ENCODE results near the gene POLA2. TPM values are rescaled to one million over a fixed set of nuclear protein-coding genes. Genes with fewer than 3 reads are reported as not detected.

POLA2 gene
- polyA plus RNA-seq, 2 of the 4 experiments (the other 2 are of a cell fraction), result 34.5 to 52.3 TPM

DNA sequence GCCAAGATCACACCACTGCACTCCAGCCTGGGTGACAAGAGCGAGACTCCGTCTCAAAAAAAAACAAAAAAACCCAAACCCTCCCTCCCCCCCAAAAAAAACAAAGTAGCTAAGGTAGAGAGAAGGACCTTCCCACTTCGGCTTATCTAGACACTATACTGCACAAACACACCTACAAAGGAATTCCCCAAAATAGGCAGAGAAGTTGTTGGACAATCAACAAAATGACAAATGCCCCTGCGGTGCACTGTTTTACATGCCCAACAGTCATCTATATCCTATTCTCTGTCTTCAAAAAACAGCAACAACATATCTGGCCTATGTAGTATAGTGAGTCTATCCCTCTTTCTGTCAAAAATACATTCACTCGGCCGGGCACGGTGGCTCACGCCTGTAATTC is 65.3 kb downstream of the POLA2 start:
- ChIA-PET CTCF (interaction anchor here (0.8 to 78.3 kb wide), 3 partner anchors 26 to 122 kb away, joined by 4 to 3090 read pairs (median 22); partner anchors contain the start of genes CDC42EP2 and POLA2), POLR2A (no interaction called here)
- WGBS (ENCODE audit: missing lambda C conversion rate), result 91% methylated on average over 8 of the region's 8 CpGs
- DNase-seq (ENCODE audit: low read depth in 1 of 2, low spot score in 1 of 2) (no peak), ATAC-seq (no peak), FAIRE-seq (no peak)
- Histone ChIP-seq H3K4me2 (no peak overlapping the region), H3K27ac (no peak overlapping the region), H3K9me3 (no peaks in the 10 kb centered on the region), H3K4me1 (peaks cover 5% of the 10 kb centered on the region), H3K4me3 (no peak overlapping the region)
- TF ChIP-seq CEBPB (IDR thresholded peaks at IDR 0.05), result no peak
- TF ChIP-seq SMC3 (IDR thresholded peaks at IDR 0.05), result no peak
- TF ChIP-seq FOSB (CRISPR knock-in tag; IDR thresholded peaks at IDR 0.05), result no peak
- no peak for TF ChIP-seq HEYL (CRISPR knock-in tag; IDR thresholded peaks at IDR 0.05)
- no peak for TF ChIP-seq KDM5A (IDR thresholded peaks at IDR 0.05)
- TF ChIP-seq, protein P1, sequence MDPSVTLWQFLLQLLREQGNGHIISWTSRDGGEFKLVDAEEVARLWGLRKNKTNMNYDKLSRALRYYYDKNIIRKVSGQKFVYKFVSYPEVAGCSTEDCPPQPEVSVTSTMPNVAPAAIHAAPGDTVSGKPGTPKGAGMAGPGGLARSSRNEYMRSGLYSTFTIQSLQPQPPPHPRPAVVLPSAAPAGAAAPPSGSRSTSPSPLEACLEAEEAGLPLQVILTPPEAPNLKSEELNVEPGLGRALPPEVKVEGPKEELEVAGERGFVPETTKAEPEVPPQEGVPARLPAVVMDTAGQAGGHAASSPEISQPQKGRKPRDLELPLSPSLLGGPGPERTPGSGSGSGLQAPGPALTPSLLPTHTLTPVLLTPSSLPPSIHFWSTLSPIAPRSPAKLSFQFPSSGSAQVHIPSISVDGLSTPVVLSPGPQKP (IDR thresholded peaks at IDR 0.05; ENCODE audit: low read depth, low read length), result no peak
- TF ChIP-seq GATA3 (IDR thresholded peaks at IDR 0.05; ENCODE audit: borderline replicate concordance), result no peak
- no peak for TF ChIP-seq NPAS2 (CRISPR knock-in tag; IDR thresholded peaks at IDR 0.05; ENCODE audit: borderline replicate concordance)

DNA sequence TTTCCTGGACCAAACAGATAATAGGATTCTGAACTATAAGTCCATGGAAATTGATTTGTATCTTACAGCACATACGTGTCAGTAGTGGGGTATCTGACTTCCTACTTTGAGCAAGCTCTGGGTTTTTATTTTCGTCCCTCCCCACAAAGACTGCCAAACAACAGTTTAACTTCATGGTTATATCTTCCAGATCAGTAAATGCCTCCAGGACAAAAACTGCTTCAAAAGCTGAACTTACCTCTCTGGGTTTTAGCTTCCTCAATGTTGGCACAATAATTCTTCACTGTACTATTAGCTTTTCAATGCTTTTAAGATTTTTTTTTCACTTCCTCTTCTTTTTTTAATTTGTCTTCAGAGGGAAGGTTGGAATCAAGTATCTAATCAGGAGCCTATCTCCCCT is 67.7 kb downstream of the POLA2 start:
- 53% methylated on average over 2 of the region's 2 CpGs for WGBS (ENCODE audit: missing lambda C conversion rate)
- ATAC-seq (no peak), FAIRE-seq (no peak), DNase-seq (ENCODE audit: low read depth in 1 of 2, low spot score in 1 of 2) (no peak)
- no peaks in the 10 kb centered on the region for H3K9me3 ChIP-seq
- H3K27ac ChIP-seq, result peak overlapping the region; percentile 23 to 53; a peak in 4 of 6 replicates
- peak overlapping the region; percentile 45 for H3K4me2 ChIP-seq
- peaks cover 5% of the 10 kb centered on the region for H3K4me1 ChIP-seq
- H3K4me3 ChIP-seq, result no peak overlapping the region
- no peak; the same call in 1 of the 2 replicates for TF ChIP-seq GATA3 (IDR thresholded peaks at IDR 0.05; ENCODE audit: borderline replicate concordance)
- no peak for TF ChIP-seq TFCP2L1 (CRISPR knock-in tag; IDR thresholded peaks at IDR 0.05)
- no peak for TF ChIP-seq KDM5A (IDR thresholded peaks at IDR 0.05)
- ChIA-PET CTCF (interaction anchor here (0.7 to 78.3 kb wide), 40 partner anchors 9 to 243 kb away, joined by 3 to 3090 read pairs (median 4); partner anchors contain the start of genes CDC42EP2, FAM89B, POLA2 and SPDYC), POLR2A (interaction anchor here (0.5 to 4.9 kb wide), 6 partner anchors 12 to 559 kb away, joined by 3 to 45 read pairs (median 6); partner anchors contain the start of gene FIBP)

DNA sequence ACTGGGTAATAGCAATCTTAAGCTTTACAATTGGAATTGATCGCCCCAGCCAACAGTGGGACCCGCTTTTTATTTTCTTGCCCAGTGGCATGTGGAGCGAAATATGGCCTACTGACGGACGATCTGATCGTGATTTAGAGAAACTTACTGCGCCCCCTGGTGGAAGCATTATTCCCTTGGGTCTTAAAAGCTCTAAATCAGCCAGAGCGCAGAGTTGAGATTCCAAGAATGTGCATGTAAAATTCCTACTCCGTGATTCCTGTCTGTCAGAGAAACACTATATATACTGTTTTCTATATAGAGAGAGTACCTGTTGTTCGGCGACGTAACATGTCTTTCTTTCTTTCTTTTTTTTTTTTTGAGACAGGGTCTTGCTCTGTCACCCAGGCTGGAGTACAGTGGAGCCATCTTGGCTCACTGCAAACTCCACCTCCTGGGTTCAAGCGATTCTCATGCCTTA is 68.2 kb downstream of the POLA2 start:
- FAIRE-seq (no peak), ATAC-seq (peak; percentile 68 to 81), DNase-seq (ENCODE audit: low read depth in 1 of 2, low spot score in 1 of 2) (peak; percentile 76 to 93)
- 7% methylated on average over 13 of the region's 13 CpGs for WGBS (ENCODE audit: missing lambda C conversion rate)
- peak overlapping the region; percentile 23 to 53; a peak in 4 of 6 replicates for H3K27ac ChIP-seq
- no peak overlapping the region for H3K4me3 ChIP-seq
- CTCF ChIA-PET, result interaction anchor here (0.7 to 78.3 kb wide), 43 partner anchors 8 to 285 kb away, joined by 3 to 3090 read pairs (median 4); partner anchors contain the start of genes CDC42EP2, FAM89B, POLA2 and SPDYC
- H3K4me2 ChIP-seq, result peak overlapping the region; percentile 45
- TF ChIP-seq, protein P2, sequence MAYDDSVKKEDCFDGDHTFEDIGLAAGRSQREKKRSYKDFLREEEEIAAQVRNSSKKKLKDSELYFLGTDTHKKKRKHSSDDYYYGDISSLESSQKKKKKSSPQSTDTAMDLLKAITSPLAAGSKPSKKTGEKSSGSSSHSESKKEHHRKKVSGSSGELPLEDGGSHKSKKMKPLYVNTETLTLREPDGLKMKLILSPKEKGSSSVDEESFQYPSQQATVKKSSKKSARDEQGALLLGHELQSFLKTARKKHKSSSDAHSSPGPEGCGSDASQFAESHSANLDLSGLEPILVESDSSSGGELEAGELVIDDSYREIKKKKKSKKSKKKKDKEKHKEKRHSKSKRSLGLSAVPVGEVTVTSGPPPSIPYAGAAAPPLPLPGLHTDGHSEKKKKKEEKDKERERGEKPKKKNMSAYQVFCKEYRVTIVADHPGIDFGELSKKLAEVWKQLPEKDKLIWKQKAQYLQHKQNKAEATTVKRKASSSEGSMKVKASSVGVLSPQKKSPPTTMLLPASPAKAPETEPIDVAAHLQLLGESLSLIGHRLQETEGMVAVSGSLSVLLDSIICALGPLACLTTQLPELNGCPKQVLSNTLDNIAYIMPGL (CRISPR knock-in tag; IDR thresholded peaks at IDR 0.05; ENCODE audit: borderline replicate concordance), result no peak
- no peak for TF ChIP-seq HDAC2 (IDR thresholded peaks at IDR 0.05)
- no peak for TF ChIP-seq CHD2 (IDR thresholded peaks at IDR 0.05; ENCODE audit: low read length, partially characterized antibody)
- no peak for TF ChIP-seq TP53 (CRISPR knock-in tag; IDR thresholded peaks at IDR 0.05)
- peak; percentile 86 for TF ChIP-seq SMC3 (IDR thresholded peaks at IDR 0.05)
- no peak for TF ChIP-seq CBX2 (IDR thresholded peaks at IDR 0.05; ENCODE audit: borderline replicate concordance, low read depth)
- TF ChIP-seq, protein P3, sequence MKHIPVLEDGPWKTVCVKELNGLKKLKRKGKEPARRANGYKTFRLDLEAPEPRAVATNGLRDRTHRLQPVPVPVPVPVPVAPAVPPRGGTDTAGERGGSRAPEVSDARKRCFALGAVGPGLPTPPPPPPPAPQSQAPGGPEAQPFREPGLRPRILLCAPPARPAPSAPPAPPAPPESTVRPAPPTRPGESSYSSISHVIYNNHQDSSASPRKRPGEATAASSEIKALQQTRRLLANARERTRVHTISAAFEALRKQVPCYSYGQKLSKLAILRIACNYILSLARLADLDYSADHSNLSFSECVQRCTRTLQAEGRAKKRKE (CRISPR knock-in tag; IDR thresholded peaks at IDR 0.05; ENCODE audit: low read depth), result no peak
- no peak for TF ChIP-seq MAZ (IDR thresholded peaks at IDR 0.05; ENCODE audit: borderline replicate concordance, low read depth, low read length)
- no peak for TF ChIP-seq TFCP2L1 (CRISPR knock-in tag; IDR thresholded peaks at IDR 0.05)
- TF ChIP-seq RAD21 (conservative IDR thresholded peaks at IDR 0.05 in 1 of 2, IDR thresholded peaks at IDR 0.05 in 1 of 2), result peak; percentile 68 to 69
- TF ChIP-seq, protein P4, sequence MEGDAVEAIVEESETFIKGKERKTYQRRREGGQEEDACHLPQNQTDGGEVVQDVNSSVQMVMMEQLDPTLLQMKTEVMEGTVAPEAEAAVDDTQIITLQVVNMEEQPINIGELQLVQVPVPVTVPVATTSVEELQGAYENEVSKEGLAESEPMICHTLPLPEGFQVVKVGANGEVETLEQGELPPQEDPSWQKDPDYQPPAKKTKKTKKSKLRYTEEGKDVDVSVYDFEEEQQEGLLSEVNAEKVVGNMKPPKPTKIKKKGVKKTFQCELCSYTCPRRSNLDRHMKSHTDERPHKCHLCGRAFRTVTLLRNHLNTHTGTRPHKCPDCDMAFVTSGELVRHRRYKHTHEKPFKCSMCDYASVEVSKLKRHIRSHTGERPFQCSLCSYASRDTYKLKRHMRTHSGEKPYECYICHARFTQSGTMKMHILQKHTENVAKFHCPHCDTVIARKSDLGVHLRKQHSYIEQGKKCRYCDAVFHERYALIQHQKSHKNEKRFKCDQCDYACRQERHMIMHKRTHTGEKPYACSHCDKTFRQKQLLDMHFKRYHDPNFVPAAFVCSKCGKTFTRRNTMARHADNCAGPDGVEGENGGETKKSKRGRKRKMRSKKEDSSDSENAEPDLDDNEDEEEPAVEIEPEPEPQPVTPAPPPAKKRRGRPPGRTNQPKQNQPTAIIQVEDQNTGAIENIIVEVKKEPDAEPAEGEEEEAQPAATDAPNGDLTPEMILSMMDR (IDR thresholded peaks at IDR 0.05), result peak; percentile 85
- H3K9me3 ChIP-seq, result no peaks in the 10 kb centered on the region
- peaks cover 9% of the 10 kb centered on the region for H3K4me1 ChIP-seq
- POLR2A ChIA-PET, result interaction anchor here (0.5 to 4.9 kb wide), 9 partner anchors 13 to 558 kb away, joined by 3 to 45 read pairs (median 4); partner anchors contain the start of genes FIBP and POLA2

Data from A549 (cell line).